HG03378 (cell line): ENCODE results near the gene ZAR1.

ENCODE experiments used
- ATAC-seq: cut with Tn5 transposase; IDR thresholded peaks from one replicate; pipeline ENCODE4 v1.9.1; 2021; ENCODE audit warnings: mild to moderate bottlenecking, moderate library complexity; ENCODE audit not compliant: unreplicated experiment

The ZAR1 gene

GRCh38 chr4:48489683-48490011 lies 405 bp upstream of the ZAR1 start:
- no peak for ATAC-seq

- ATAC-seq: no peak
Measured at GRCh38 chr4:48490680-48491513, 845 bp downstream of the ZAR1 start.

- no peak for ATAC-seq
Measured at GRCh38 chr4:48491514-48492176, 1.6 kb downstream of the ZAR1 start.

- no peak for ATAC-seq
Measured at GRCh38 chr4:48493452-48494100, 3.5 kb downstream of the ZAR1 start.

GRCh38 chr4:48495941-48496340 lies 5.9 kb downstream of the ZAR1 start:
- ATAC-seq: no peak

GRCh38 chr4:48498895-48499294 lies 8.8 kb downstream of the ZAR1 start:
- no peak for ATAC-seq

GRCh38 chr4:48499551-48500066 lies 9.6 kb downstream of the ZAR1 start:
- peak; percentile 82 for ATAC-seq

- ATAC-seq: no peak
Measured at GRCh38 chr4:48503233-48504025, 13.4 kb downstream of the ZAR1 start.

GRCh38 chr4:48504026-48504330 lies 13.9 kb downstream of the ZAR1 start:
- ATAC-seq: no peak

- no peak for ATAC-seq
Measured at GRCh38 chr4:48504352-48504751, 14.3 kb downstream of the ZAR1 start.

- ATAC-seq: no peak
Measured at GRCh38 chr4:48506716-48507115, 16.7 kb downstream of the ZAR1 start.

GRCh38 chr4:48509543-48509942 lies 19.5 kb downstream of the ZAR1 start:
- ATAC-seq: no peak

GRCh38 chr4:48518143-48518542 lies 28.1 kb downstream of the ZAR1 start:
- no peak for ATAC-seq

GRCh38 chr4:48526406-48526805 lies 36.4 kb downstream of the ZAR1 start:
- ATAC-seq: no peak

GRCh38 chr4:48538358-48538757 lies 48.3 kb downstream of the ZAR1 start:
- no peak for ATAC-seq

GRCh38 chr4:48539597-48539996 lies 49.5 kb downstream of the ZAR1 start:
- ATAC-seq: no peak

- ATAC-seq: no peak
Measured at GRCh38 chr4:48542888-48543287, 52.8 kb downstream of the ZAR1 start.

- no peak for ATAC-seq
Measured at GRCh38 chr4:48543796-48544195, 53.7 kb downstream of the ZAR1 start.
